Brain microvascular endothelial cell (primary cell): Measurements from ENCODE around the gene FUT4.
"Not testable (repeated sequence)": the region's sequence is repeated elsewhere in the genome, so short reads cannot be mapped to it uniquely, and the experiment has no call there.

Experiments used
- DNase-seq: peaks from one replicate; pipeline ENCODE4 v3.0.0-alpha.2; 2020
- H3K27ac ChIP-seq: fragments of 250-450 bp; sonication (Bioruptor Pico); 2 replicates; pipeline ENCODE4 v1.5.1; 2020; ENCODE audit warnings: mild to moderate bottlenecking, moderate library complexity
- H3K27me3 ChIP-seq: fragments of 250-450 bp; sonication (Bioruptor Pico); replicated peaks from 2 replicates; pipeline ENCODE4 v1.5.1; 2020; ENCODE audit warnings: mild to moderate bottlenecking
- H3K36me3 ChIP-seq: fragments of 250-450 bp; sonication (Bioruptor Pico); replicated peaks from 2 replicates; pipeline ENCODE4 v1.5.1; 2020; ENCODE audit warnings: mild to moderate bottlenecking
- H3K4me3 ChIP-seq: 2 replicates; pipeline ENCODE4 v1.5.1; 2011; ENCODE audit warnings: low read depth, mild to moderate bottlenecking, control low read depth, low read length, moderate library complexity
- in situ Hi-C: cut with HindIII; loops from 2 replicates; pipeline ENCODE4 v1.10.0; 2017; ENCODE audit warnings: low sequenced_read_pairs, low pct_ligation_motif_present
- TF ChIP-seq, protein P1 (sequence below): IDR thresholded peaks from 2 replicates; pipeline ENCODE4 v1.5.1; 2011; ENCODE audit warnings: low read depth, mild to moderate bottlenecking, moderate library complexity, low read length, control low read depth, inconsistent platforms; ENCODE audit errors: missing control alignments

FUT4 gene

DNA sequence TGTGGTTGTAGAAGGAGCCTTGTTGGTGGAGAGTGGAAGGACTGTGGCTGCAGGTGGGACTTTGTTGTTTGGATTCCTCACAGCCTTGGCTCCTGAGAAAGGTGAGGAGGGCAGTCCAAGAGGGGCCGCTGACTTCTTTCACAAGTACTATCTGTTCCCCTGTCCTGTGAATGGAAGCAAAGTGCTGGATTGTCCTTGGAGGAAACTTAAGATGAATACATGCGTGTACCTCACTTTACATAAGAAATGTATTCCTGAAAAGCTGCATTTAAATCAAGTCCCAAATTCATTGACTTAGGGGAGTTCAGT lies 2.4 kb downstream of the FUT4 start:
- H3K27me3 ChIP-seq = no peaks in the 10 kb centered on the region
- no peaks in the 10 kb centered on the region for H3K36me3 ChIP-seq
- in situ Hi-C loops = no loop called here
- no peak for DNase-seq
- TF ChIP-seq, protein P1, sequence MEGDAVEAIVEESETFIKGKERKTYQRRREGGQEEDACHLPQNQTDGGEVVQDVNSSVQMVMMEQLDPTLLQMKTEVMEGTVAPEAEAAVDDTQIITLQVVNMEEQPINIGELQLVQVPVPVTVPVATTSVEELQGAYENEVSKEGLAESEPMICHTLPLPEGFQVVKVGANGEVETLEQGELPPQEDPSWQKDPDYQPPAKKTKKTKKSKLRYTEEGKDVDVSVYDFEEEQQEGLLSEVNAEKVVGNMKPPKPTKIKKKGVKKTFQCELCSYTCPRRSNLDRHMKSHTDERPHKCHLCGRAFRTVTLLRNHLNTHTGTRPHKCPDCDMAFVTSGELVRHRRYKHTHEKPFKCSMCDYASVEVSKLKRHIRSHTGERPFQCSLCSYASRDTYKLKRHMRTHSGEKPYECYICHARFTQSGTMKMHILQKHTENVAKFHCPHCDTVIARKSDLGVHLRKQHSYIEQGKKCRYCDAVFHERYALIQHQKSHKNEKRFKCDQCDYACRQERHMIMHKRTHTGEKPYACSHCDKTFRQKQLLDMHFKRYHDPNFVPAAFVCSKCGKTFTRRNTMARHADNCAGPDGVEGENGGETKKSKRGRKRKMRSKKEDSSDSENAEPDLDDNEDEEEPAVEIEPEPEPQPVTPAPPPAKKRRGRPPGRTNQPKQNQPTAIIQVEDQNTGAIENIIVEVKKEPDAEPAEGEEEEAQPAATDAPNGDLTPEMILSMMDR = no peak
- H3K4me3 ChIP-seq = peak overlapping the region; percentile 63
- H3K27ac ChIP-seq = no peak overlapping the region

DNA sequence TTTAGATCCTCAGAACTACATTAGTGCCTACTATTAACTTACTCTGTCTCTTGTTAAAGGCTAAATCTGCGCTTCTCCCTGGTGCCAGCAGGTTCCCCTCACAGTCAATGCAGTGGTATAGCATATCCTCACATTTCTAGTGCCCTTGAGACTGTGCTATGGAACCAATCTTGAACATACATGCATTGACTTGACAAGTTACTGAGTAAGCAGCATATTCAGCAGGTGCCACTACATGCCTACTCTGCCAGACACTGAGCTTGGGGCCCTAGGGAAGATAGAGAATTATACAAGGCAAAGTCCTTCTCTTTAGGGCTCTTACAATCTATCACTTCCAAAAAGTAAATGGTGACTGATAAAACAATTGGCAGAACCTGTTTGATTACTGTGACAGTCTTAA lies 3.2 kb downstream of the FUT4 start:
- no peaks in the 10 kb centered on the region for H3K27me3 ChIP-seq
- no peak overlapping the region for H3K27ac ChIP-seq
- TF ChIP-seq, protein P1 = no peak
- in situ Hi-C loops = no loop called here
- no peaks in the 10 kb centered on the region for H3K36me3 ChIP-seq
- no peak for DNase-seq
- peak overlapping the region; percentile 31 for H3K4me3 ChIP-seq

DNA sequence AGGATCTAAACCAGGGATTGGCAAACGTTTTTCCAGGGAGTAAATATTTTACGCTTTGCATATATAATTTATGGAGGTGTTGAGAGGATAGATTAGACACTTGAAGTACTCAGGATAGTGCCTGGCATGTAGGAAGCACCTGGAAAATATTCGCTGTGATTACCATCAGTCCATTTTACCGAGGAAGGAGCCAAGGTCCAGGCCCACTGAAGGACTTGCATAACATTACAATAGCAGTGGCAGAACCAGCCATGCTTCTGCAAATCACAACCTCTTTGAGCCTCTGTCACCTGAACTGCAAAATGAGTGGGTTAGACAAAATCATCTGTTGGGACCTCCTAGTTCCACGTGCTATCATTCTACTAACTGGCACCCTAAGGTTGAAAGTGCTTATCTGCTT lies 5.4 kb downstream of the FUT4 start:
- DNase-seq = no peak
- H3K36me3 ChIP-seq = no peaks in the 10 kb centered on the region
- TF ChIP-seq, protein P1 = no peak
- in situ Hi-C loops = no loop called here
- no peak overlapping the region for H3K4me3 ChIP-seq
- H3K27me3 ChIP-seq = no peaks in the 10 kb centered on the region
- no peak overlapping the region for H3K27ac ChIP-seq

DNA sequence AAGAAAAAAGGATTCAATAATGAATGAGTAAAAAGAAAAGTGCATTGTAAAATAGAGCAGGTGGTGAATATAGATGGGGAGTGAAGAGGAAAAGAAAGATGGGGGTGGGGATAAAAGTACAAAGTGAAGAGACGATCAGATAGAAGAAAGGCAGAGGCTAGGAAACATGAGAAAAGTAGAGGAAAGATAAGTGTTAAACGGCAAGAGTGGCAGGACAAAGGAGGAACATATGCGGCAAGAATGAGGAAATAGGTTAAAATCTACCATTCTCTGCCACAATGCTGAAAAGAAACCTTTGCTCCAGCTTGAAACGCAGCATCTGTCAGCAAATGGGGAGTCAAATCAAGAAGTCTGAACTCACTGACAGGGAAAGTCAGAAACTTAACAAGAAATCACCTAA lies 6.8 kb downstream of the FUT4 start:
- no peak overlapping the region for H3K27ac ChIP-seq
- no peak for DNase-seq
- in situ Hi-C loops = no loop called here
- H3K27me3 ChIP-seq = no peaks in the 10 kb centered on the region
- H3K4me3 ChIP-seq = no peak overlapping the region
- TF ChIP-seq, protein P1 = no peak
- no peaks in the 10 kb centered on the region for H3K36me3 ChIP-seq

DNA sequence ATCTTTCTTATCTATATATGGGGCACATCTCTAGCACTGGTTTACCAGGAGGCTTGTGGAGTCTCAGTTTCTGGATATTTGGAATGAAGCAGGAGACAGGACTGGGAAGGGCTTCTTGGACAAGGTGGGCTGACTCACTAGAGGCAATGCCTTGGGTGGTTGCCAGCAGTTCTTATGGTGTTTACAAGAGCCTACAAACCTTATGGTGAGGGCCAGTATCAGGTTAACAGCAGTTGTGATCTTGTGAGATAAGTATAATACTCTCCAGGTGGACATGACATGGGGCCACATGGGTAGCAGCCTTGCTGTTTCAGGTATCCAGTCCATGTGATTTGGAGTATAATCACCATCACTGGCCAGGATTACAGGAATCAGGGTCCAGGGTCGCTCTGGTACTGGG lies 10.2 kb downstream of the FUT4 start:
- no peaks in the 10 kb centered on the region for H3K36me3 ChIP-seq
- H3K4me3 ChIP-seq = no peak overlapping the region
- peak; percentile 47 for DNase-seq
- no peak overlapping the region for H3K27ac ChIP-seq
- H3K27me3 ChIP-seq = no peaks in the 10 kb centered on the region
- in situ Hi-C loops = no loop called here
- TF ChIP-seq, protein P1 = no peak

DNA sequence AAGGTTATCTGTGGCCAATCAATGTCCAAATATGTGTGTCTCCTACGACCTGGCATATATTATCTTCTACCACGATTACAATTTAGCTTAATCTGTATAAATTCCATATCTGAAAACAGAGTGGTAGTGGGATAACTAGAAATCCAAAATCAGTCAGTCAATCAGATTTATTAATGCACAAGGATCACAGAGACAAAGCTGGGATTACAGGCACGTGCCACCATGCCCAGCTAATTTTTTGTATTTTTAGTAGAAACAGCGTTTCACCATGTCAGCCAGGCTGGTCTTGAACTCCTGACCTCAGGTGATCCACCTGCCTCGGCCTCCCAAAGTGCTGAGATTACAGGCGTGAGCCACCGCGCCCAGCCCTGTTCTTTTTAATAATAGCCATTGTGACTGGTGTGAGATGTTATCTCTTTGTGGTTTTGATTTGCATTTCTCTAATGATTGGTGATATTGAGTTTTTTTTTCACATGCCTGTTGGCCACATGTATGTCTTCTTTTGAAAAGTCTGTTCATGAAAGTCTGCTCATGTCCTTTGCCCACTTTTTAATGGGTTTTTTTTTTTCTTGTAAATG lies 12.1 kb downstream of the FUT4 start:
- DNase-seq, H3K27ac ChIP-seq, in situ Hi-C loops, H3K36me3 ChIP-seq, H3K4me3 ChIP-seq, H3K27me3 ChIP-seq: not testable (repeated sequence)
